ENCODE results near the gene RNF213.
"Not testable (repeated sequence)": the region's sequence is repeated elsewhere in the genome, so short reads cannot be mapped to it uniquely, and the experiment has no call there.

Gene RNF213

DNA sequence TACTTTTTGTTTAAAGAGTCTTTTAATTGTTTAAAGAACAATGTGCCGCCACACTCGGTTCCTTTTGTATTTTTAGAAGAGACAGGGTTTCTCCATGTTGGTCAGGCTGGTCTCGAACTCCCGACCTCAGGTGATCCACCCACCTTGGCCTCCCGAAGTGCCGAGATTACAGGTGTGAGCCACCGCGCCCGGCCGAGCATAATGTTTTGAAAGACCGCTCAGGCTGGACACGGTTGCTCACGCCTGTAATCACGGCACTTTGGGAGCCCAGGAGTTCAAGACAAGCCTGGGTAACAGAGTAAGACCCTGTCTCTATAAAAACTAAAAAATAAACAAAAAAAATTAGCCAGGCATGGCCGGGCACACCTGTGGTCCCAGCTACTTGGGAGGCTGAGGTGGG is 59.8 kb downstream of the RNF213 start:
- no peak for DNase-seq (ENCODE audit: low read depth)

GRCh38 chr17:80322864-80323263 is 62.2 kb downstream of the RNF213 start:
- no peak for DNase-seq (ENCODE audit: low read depth)

- no peak for DNase-seq (ENCODE audit: low read depth)
These were observed 63.3 kb downstream of the RNF213 start for GRCh38 chr17:80323982-80324381.

DNA sequence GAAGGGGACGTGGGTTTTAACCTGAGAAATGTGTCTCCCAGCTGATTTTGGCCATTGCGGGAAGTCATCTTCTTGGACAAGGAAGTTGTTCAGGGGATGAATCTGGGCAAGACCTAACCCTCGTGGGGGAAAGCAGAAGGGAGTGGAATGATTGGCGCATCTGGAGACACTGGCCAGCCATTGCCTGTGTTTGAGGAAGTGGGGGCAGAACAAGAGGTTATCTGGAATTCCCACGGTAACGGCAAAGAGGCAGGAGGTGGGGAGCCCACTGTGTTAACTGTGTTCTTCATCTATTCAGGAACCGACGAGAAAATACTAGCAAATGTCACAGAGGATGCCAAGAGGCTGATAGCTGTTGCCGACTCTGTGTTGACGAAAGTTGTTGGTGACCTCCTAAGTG is 66.9 kb downstream of the RNF213 start:
- DNase-seq (ENCODE audit: low read depth), result no peak

DNA sequence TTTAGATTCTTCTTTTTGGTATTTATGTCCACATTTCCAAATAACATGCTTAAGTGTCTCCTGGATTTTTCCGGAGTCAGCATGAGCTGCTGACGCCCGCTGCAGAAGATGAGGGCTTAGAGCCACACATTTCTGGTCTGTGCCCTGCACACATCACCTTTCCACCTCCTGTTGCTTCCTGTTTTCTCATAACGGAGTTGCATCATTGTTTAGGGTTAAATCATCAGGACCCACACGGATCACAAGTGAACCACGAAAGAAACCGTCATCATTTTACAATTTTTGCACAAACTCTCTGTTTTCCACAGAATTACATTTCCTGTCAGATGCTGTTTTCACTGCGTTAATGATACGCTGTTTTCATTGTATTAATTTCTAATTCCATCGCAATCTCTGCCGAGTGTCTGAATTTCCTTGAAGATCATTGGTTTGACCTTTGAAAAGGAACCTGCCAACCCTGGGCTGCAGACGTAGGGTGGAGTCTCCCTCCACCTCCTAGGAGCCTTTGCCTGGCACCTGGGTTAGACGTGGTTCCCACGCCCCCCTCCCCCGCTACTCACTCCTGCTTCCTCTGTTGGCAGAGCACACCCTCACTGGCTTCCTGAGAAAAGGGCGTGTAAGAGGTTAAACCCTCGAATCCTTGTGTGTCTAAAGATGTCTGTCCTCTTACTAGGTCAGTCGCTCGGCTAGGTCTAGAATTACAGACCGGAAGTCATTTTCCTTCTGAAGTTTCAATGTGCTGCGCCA is 68.2 kb downstream of the RNF213 start:
- DNase-seq (ENCODE audit: low read depth), result peak; percentile 8

DNA sequence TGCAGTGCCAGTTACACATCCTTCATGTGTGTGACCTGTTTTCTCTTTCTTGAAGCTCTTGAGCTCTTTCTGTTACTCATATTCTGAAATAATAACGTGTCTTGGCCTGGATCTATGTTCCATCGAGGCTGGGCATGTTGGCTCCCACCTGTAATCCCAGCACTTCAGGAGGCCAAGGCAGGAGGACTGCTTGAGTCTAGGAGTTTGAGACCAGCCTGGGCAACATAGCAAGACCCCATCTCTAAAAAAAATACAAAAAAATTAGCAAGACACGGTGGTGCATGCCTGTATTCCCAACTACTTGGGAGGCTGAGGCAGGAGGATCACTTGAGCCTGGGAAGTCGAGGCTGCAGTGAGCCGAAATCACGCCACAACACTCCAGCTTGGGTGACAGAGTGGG is 68.8 kb downstream of the RNF213 start:
- DNase-seq (ENCODE audit: low read depth), result not testable (repeated sequence)

DNA sequence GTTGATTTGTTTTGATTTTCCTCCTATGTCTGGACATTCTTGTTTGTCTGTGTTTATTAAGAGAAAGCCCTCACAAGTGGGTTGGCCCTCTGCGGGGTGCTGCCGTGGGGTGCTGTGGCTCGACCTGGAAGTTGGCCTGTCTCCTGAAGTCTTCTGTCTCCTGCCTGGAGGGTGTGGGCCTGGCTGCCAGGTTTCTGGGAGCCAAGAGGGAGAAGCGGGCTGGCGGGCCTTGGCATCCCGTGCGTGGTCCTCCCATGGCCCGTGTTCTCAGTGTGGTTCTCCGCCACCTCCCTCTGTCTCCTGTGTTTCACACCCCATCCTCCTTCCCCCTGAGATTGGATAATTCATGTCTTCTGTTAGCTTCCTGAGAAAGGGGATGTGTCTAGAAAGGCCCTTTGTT is 69.6 kb downstream of the RNF213 start:
- no peak for DNase-seq (ENCODE audit: low read depth)

- DNase-seq (ENCODE audit: low read depth), result not testable (repeated sequence)
These were observed 70.3 kb downstream of the RNF213 start for GRCh38 chr17:80330938-80331337.

DNA sequence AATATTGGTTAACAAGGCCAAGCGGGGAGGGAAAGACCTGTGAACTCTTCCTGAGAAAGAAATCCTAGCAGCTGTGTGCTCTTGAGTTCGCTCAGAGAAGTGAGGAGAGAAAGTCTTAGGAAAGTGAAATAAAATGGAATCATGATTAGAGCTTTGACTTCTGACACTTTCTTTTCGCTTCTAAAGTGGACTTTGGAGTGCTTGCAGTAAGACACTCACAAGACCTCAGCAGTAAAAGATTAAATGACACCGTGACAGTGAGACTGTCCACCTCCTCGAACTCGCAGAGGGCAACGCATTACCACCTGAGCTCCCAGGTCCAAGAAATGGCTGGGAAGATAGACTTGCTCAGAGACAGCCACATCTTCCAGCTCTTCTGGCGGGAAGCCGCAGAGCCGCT is 71.2 kb downstream of the RNF213 start:
- DNase-seq (ENCODE audit: low read depth), result no peak

- DNase-seq (ENCODE audit: low read depth), result no peak
These were observed 76.7 kb downstream of the RNF213 start for GRCh38 chr17:80337195-80337895.

DNA sequence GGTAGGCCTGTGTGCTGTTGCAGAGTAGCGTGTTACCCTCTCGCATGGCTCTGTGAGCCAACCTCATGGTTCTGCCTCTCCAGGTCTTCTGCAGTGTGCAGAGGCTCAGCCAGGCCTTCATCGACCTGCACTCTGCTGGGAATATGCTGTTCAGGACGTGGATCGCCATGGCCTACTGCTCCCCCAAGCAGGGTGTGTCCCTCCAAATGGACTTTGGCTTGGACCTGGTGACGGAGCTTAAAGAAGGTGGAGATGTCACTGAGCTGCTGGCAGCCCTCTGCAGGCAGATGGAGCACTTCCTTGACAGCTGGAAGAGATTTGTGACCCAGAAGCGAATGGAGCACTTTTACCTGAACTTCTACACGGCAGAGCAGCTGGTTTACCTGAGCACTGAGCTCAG is 78.5 kb downstream of the RNF213 start:
- DNase-seq (ENCODE audit: low read depth), result no peak

GRCh38 chr17:80339731-80340456 is 79.2 kb downstream of the RNF213 start:
- DNase-seq (ENCODE audit: low read depth), result no peak

DNA sequence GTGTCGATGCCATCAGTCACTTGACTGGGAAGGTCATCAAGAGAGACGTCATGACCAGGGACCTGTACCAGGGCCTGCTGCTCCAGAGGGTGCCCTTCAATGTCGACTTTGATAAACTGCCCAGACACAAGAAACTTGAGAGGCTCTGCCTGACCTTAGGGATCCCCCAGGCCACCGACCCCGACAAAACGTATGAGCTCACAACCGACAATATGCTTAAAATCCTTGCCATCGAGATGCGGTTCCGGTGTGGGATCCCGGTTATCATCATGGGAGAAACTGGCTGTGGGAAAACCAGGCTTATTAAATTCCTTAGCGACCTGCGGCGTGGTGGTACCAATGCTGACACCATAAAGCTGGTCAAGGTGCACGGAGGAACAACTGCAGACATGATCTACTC is 84.7 kb downstream of the RNF213 start:
- DNase-seq (ENCODE audit: low read depth), result no peak

DNA sequence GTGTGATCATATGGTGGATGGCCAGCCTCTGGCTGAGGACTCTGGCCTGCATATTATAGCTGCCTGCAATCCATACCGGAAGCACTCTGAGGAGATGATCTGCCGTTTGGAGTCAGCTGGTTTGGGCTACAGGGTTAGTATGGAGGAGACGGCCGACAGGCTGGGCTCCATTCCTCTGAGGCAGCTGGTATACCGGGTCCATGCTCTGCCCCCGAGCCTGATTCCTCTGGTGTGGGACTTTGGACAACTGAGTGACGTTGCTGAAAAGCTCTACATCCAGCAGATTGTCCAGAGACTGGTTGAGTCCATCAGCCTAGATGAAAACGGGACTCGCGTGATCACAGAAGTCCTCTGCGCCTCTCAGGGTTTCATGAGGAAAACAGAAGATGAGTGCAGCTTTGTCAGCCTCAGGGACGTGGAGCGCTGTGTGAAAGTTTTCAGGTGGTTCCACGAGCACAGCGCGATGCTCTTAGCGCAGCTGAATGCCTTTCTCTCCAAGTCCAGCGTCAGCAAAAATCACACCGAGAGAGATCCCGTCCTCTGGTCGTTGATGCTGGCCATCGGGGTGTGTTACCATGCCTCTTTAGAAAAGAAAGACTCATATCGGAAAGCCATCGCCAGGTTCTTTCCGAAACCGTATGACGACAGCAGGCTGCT is 85.3 kb downstream of the RNF213 start:
- DNase-seq (ENCODE audit: low read depth), result no peak

DNA sequence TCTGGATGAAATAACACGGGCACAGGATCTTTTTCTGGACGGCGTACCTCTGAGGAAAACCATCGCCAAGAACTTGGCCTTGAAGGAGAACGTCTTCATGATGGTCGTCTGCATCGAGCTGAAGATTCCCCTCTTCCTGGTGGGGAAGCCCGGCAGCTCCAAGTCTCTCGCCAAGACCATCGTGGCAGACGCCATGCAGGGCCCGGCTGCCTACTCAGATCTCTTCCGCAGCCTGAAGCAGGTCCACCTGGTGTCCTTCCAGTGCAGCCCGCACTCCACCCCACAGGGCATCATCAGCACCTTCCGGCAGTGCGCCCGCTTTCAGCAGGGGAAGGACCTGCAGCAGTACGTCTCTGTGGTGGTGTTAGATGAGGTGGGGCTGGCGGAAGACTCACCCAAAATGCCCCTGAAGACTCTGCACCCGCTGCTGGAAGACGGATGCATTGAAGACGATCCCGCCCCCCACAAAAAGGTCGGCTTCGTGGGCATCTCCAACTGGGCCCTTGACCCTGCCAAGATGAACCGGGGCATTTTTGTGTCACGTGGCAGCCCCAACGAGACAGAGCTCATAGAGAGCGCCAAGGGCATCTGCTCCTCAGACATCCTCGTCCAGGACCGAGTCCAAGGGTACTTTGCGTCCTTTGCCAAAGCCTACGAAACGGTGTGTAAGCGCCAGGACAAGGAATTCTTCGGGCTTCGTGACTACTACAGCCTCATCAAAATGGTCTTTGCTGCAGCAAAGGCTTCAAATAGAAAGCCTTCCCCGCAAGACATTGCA is 86.0 kb downstream of the RNF213 start:
- DNase-seq (ENCODE audit: low read depth), result no peak

DNA sequence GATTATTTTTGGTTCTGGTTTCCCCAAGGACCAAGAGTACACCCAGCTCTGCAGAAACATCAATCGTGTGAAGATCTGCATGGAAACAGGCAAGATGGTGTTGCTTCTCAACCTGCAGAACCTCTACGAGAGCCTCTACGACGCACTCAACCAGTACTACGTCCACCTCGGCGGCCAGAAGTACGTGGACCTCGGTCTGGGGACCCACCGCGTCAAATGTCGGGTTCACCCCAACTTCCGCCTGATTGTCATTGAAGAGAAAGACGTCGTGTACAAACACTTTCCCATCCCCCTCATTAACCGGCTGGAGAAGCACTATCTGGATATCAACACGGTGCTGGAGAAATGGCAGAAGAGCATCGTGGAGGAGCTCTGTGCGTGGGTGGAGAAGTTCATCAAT is 86.9 kb downstream of the RNF213 start:
- no peak for DNase-seq (ENCODE audit: low read depth)

GRCh38 chr17:80347948-80348351 is 87.3 kb downstream of the RNF213 start:
- DNase-seq (ENCODE audit: low read depth), result no peak

DNA sequence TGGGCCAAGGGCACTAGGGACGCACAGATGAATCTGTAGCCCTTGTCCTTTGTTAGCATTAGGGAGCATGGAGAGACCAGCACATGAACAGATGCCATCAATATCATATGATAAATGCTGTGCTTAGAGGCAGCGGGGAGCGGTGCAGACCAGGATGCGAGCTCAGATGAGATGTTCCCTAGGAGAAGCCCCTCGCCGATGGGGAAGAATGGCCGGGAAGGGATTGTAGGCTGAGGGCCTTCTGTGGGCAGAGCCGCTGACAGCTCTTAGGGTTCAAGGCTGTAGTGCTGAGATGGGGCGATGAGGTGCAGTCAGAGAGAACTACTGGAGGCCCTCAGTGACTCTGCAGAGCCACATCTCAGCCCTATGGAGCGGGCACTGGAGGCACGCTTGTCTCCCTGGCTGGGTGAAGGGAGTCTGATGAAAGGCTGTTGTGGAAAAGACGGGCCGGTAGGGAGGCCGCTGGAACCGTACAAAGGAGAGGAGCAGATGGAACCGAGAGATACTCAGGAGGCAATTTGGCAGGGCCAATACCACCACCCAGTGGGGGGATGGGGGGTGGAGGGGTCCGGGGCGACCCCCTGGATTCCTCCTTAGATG is 88.0 kb downstream of the RNF213 start:
- DNase-seq (ENCODE audit: low read depth), result no peak

- DNase-seq (ENCODE audit: low read depth), result peak; percentile 5
These were observed 88.5 kb downstream of the RNF213 start for GRCh38 chr17:80349151-80349651.

- DNase-seq (ENCODE audit: low read depth), result no peak
These were observed 89.1 kb downstream of the RNF213 start for GRCh38 chr17:80349751-80350150.

GRCh38 chr17:80352216-80352895 is 91.7 kb downstream of the RNF213 start:
- no peak for DNase-seq (ENCODE audit: low read depth)

All from iris pigment epithelial cell (primary cell).